Stimulated activated CD4-positive, alpha-beta T cell treated with anti-CD3 and anti-CD28 coated beads, Interleukin-15, amount 100 ng/mL, for 24 hours (primary cell): Measurements from ENCODE around the gene HMGN3.

Experiments
- DNase-seq: peaks from one replicate; pipeline ENCODE4 v3.0.0-alpha.2; 2020

Gene HMGN3

GRCh38 chr6:79232696-79233462, 1.6 kb downstream of the HMGN3 start:
- no peak for DNase-seq

- DNase-seq = no peak
Measured at GRCh38 chr6:79231666-79232065, 2.8 kb downstream of the HMGN3 start.

GRCh38 chr6:79231101-79231500, 3.4 kb downstream of the HMGN3 start:
- DNase-seq = no peak

- DNase-seq = no peak
Measured at GRCh38 chr6:79230149-79230548, 4.3 kb downstream of the HMGN3 start.

- no peak for DNase-seq
Measured at GRCh38 chr6:79227445-79227844, 7.0 kb downstream of the HMGN3 start.

DNA sequence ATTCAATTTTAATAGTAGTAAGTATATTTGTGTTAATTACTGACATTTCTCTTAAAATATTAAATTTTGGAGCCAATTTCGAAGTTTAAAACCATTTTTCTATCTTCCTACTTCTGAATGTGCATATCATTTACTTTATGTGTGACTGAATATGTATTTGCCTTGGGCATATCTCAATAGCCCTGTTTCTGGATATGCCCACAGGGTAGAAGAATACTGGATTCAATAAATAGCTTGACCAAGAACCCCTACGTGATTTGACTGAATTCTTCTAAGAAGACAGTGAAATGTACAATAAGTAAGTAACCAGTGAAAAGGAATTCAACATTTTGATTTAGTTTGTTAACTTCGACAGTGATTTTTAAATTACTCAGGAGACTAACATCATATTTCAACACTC, 7.8 kb downstream of the HMGN3 start:
- no peak for DNase-seq

DNA sequence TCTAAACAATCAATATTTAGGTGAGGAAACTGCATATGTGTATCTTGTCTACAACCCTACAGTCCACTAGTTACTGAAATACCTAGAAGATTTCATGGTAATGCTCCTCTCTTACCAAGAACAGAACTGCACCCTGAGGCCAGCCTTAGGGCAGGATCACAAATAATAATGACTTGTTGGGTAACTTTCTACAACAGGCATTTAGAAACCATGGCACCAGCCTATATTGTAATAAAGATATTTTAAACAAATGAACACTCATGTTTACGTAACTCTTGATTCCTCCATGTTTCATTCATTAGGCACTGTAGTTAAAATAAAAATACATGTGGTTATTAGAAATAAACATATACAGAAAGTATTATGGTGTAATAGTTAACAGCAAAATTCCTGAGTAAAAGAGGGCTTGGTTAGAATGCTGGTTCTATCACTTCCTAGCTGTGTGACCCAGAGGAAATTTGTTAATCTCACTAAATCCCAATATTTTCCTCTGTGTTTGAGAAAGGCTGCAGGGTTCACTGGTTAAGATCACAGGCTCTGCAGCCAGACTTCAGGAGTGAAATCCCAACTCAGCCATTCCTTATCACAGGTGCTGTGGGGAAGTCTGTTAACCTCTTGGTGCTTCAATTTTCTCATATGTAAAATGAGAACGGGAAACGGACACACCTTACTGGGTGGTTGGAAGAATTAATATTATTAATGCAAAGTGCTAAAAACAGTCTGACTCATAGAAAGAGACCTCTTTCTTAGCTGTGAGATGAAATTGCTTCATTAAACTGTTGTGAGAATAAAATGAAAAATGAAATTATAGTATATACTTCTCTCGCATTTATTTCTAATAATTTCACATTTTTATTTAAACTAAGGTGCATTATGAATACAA, 8.5 kb downstream of the HMGN3 start:
- no peak for DNase-seq

GRCh38 chr6:79223611-79224404, 10.7 kb downstream of the HMGN3 start:
- DNase-seq = no peak

- no peak for DNase-seq
Measured at GRCh38 chr6:79215213-79215824, 19.2 kb downstream of the HMGN3 start.

DNA sequence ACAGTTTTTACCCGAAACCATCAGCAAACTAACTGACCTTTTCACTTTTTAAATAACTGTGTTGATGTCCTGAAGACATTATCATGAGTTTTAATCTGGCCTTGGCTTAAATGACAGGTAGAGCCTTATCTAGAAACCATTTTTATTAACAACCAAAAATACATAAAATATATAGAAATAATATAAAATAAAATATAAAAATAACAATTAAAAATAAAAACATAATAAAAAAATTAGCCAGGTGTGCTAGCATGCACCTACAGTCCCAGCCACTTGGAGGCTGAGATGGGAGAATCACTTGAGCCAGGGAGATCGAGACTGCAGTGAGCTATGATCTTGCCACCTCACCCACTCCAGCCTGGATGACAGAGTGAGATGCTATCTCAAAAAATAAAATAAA, 21.6 kb downstream of the HMGN3 start:
- no peak for DNase-seq

DNA sequence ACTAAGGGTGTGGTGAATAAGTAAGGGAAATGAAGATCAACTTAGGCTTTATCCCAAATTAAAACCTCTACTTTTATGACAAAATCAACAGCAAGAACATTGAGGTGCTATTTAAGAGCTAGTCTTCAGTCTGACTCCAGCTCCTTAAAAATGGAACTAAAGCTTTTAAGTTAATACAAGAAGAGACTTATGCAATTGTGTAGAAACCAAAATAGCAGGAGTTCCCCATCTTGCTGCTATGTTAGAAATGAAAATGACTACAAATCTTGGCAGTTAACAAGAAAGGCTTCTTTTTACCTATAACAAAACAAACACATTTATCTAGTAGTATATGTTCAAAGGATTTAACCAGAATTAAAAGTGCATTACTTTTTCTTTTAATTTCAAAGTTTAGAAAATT, 25.7 kb downstream of the HMGN3 start:
- no peak for DNase-seq

DNA sequence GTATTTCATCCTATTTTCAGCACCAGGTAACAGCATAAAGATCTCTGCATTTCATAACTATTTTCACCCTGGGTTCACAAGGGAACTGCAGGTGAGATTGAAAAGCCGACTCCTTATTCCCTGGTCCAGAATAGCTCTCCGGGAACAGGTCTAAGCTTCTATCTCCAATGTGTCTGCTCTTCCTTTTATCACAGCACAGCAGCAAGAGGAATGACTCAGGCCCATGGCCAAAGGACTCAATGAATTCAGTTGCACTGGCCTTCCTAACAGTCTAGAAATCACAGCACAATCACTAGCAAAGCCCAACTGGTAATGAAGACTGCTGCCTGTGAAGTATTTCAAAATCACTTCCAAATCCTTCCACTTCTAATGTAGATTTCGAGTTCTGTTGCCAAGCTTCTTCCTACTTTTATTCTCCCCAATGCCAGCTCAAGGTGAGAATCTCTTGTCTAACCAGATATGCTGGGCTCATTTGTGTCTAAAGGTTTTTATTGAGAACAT, 30.7 kb downstream of the HMGN3 start:
- DNase-seq = no peak

GRCh38 chr6:79202556-79202955, 31.9 kb downstream of the HMGN3 start:
- no peak for DNase-seq

DNA sequence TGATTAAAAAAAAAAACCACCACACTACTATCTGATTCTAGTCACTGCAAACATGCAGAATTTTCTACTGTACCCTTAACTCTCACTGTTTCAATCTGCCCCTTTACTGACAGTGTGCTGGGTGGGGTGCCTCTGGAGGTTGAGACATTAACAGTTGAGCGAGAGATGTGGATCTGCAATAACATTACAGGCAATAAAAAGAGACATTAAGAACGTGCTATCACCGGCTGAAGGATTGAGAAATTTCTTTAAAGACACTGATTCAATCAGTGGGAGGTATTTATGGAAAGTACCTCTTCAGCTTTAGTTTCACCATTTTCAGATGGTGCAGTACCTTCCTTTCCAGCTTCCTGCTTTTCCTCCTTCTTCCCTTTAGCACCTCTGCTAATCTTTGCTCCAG, 32.5 kb downstream of the HMGN3 start:
- no peak for DNase-seq

DNA sequence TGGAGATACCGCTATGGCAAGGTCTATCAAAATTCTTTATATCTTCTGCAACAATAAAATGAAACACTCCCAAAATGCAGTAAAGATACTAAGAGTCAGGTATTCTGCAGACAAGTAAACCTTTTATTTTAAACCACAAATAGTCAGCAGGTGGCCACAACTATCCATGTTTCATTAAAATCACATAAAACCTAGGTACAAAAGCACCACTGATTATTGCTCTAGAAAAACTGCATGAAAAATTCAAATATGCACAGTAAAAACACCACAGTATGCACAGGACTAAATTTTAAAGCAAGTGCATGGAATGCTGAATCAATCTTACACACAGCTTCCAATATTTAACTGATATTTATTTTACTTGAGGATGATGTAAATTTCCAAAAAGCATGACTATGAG, 33.3 kb downstream of the HMGN3 start:
- no peak for DNase-seq

- DNase-seq = no peak
Measured at GRCh38 chr6:79196912-79197311, 37.6 kb downstream of the HMGN3 start.

DNA sequence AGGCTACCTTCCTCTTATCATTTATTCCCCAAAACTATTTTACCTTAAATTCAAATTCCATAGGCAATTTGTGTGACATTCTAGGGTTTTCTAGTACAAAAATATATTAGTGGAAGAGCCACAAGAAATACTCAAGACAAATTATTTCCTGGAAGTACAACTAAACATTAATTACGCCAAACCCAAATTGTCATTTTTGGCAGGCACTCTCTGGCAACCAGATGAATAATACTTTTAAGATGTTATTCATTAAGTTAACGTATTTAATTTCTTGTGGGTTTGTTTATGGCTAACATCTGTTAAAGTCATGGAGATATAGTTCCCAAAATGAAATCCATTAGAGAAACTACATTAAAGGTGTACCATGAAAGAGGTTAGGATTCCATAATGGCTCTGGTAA, 40.5 kb downstream of the HMGN3 start:
- no peak for DNase-seq

- DNase-seq = no peak
Measured at GRCh38 chr6:79189760-79190350, 44.6 kb downstream of the HMGN3 start.

DNA sequence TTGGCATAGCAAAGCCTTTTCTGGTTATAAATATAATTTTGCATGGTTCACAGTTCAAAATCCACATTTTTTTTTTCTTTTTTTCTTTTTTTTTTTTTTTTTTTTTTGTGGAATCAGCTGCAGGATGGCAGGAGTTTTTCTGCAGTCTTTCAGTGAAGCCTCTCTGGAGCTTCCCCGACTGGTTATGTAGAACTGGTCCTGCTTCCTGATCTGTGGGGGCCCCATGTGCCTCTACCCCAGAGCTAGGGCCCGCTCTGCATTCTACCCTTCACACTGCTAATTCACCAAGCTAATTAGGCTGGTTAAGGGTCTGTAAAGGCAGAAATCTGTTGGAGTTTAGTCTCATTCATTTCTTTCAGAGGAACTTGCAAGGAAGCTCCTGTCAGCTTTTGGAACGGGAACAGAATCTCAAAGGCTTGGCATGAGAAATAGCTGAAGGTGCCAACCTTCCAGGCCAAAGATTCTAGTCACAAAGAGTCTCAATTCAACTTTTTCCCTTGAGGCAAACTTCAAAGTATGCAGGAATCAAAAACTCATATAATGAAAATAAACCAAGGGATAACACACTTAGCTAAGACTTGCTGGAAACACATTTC, 45.5 kb downstream of the HMGN3 start:
- DNase-seq = no peak

GRCh38 chr6:79188107-79188506, 46.4 kb downstream of the HMGN3 start:
- no peak for DNase-seq

- no peak for DNase-seq
Measured at GRCh38 chr6:79186564-79186963, 47.9 kb downstream of the HMGN3 start.

GRCh38 chr6:79184641-79185040, 49.8 kb downstream of the HMGN3 start:
- no peak for DNase-seq
